Esophagus squamous epithelium (tissue), 4 donors: ENCODE results near the gene FYN.

Experiments
- POLR2A ChIP-seq, 4 donors: fragments of 450-650 bp; IDR thresholded peaks; one replicate each; pipeline ENCODE4 v1.6.1; 2017; ENCODE audit warnings: antibody characterized with exemption in 4 of 4, mild to moderate bottlenecking in 4 of 4, moderate library complexity in 3 of 4
- TF ChIP-seq, protein P1 (sequence below), 6 experiments: fragments of 450-650 bp in 4 of 6; fragments of 200-600 bp in 2 of 6; sonication (generic) in 2 of 6; IDR thresholded peaks; one replicate each; pipeline ENCODE4 v1.5.1; 2016 to 2019; ENCODE audit warnings: antibody characterized with exemption in 6 of 6, mild to moderate bottlenecking in 4 of 6, moderate library complexity in 4 of 6

DNA sequence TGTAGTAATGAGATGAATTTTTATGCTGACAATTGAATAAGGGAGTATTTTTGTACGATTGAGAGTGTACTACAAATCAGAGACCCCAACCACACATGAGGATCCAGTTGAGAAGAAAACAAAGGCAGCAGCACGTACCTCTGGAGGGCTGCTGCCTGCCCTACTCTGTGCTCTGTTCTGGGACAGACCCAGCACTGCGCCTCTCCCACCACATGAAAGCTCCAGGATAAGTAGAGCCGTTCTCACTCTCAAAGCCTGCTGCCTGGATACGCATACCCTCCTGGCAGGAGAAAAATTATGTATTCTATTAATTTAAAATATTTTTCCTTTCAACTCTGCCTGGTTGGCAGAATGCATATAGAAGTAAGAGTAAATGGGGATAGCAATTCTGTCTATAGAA, 256.1 kb downstream of the FYN start:
- TF ChIP-seq, protein P1, sequence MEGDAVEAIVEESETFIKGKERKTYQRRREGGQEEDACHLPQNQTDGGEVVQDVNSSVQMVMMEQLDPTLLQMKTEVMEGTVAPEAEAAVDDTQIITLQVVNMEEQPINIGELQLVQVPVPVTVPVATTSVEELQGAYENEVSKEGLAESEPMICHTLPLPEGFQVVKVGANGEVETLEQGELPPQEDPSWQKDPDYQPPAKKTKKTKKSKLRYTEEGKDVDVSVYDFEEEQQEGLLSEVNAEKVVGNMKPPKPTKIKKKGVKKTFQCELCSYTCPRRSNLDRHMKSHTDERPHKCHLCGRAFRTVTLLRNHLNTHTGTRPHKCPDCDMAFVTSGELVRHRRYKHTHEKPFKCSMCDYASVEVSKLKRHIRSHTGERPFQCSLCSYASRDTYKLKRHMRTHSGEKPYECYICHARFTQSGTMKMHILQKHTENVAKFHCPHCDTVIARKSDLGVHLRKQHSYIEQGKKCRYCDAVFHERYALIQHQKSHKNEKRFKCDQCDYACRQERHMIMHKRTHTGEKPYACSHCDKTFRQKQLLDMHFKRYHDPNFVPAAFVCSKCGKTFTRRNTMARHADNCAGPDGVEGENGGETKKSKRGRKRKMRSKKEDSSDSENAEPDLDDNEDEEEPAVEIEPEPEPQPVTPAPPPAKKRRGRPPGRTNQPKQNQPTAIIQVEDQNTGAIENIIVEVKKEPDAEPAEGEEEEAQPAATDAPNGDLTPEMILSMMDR (IDR thresholded peaks at IDR 0.05), result no peak
- no peak for TF ChIP-seq POLR2A (IDR thresholded peaks at IDR 0.05)
